ENCODE data around the gene NTN5. TPM values are rescaled to one million over a fixed set of nuclear protein-coding genes. Genes with fewer than 3 reads are reported as not detected.

NTN5 gene
- total RNA-seq, 6 experiments from 2014 or later: 0.12 to 0.23 (median 0.18) TPM; not detected in 2

DNA sequence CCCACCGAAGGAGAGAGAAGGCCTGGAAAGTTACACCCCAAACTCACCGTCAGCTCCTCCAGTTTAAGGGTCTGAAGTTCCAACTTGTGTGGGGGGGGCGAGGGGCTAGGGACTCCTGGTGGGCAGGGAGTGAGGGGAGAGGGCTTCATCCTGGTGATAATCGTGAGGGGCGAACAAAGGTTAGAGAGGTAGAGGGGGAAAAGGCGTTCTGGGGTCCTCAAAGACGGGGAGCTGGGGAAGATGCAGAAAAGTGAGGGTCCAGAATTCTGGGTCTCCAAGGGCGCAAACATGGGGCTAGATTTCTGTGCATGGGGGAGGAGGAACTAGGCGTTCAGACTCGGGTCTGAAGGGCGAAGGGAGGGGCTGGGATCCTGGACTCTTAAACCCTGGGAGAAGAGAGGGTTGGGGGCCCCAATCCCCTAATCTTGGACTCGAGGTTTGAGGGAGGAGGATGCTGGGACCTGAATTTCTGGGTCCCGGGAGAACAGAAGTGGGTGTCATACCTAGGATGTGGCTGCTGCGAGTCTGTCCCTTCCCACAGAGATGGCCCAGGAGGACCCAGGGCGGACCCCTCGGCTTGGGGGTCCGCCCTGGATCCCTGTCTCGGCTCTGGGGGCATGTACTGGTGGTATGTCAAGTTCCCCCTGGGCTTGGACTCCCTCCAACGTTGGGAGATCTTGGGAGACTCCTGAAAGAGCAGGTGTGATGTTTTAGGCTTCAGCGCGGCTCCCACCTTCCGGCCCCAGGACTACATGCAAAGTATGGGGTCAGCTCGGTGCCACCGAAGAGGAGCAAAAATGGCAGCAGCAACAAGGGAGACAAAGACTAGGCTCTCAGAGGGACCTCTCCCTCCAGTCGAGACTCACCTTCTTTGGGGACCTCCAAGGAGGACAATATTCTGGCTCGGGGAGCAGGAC is 42.2 kb upstream of the NTN5 start:
- Mint-ChIP-seq H3K4me1 (ENCODE audit: low read depth) (peaks cover 42% of the 10 kb centered on the region), H3K27me3 (ENCODE audit: insufficient read depth) (no peaks in the 10 kb centered on the region; the same call in none of the 2 replicates), H3K4me3 (peak overlapping the region; percentile 82), H3K9me3 (no peaks in the 10 kb centered on the region; the same call in 1 of the 2 replicates), H3K27ac (peak overlapping the region; percentile 83), H3K36me3 (ENCODE audit: low read depth) (no peaks in the 10 kb centered on the region; the same call in 1 of the 2 replicates)
- TF ChIP-seq, protein P1, sequence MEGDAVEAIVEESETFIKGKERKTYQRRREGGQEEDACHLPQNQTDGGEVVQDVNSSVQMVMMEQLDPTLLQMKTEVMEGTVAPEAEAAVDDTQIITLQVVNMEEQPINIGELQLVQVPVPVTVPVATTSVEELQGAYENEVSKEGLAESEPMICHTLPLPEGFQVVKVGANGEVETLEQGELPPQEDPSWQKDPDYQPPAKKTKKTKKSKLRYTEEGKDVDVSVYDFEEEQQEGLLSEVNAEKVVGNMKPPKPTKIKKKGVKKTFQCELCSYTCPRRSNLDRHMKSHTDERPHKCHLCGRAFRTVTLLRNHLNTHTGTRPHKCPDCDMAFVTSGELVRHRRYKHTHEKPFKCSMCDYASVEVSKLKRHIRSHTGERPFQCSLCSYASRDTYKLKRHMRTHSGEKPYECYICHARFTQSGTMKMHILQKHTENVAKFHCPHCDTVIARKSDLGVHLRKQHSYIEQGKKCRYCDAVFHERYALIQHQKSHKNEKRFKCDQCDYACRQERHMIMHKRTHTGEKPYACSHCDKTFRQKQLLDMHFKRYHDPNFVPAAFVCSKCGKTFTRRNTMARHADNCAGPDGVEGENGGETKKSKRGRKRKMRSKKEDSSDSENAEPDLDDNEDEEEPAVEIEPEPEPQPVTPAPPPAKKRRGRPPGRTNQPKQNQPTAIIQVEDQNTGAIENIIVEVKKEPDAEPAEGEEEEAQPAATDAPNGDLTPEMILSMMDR (IDR thresholded peaks at IDR 0.05): no peak
- no peak for DNase-seq

DNA sequence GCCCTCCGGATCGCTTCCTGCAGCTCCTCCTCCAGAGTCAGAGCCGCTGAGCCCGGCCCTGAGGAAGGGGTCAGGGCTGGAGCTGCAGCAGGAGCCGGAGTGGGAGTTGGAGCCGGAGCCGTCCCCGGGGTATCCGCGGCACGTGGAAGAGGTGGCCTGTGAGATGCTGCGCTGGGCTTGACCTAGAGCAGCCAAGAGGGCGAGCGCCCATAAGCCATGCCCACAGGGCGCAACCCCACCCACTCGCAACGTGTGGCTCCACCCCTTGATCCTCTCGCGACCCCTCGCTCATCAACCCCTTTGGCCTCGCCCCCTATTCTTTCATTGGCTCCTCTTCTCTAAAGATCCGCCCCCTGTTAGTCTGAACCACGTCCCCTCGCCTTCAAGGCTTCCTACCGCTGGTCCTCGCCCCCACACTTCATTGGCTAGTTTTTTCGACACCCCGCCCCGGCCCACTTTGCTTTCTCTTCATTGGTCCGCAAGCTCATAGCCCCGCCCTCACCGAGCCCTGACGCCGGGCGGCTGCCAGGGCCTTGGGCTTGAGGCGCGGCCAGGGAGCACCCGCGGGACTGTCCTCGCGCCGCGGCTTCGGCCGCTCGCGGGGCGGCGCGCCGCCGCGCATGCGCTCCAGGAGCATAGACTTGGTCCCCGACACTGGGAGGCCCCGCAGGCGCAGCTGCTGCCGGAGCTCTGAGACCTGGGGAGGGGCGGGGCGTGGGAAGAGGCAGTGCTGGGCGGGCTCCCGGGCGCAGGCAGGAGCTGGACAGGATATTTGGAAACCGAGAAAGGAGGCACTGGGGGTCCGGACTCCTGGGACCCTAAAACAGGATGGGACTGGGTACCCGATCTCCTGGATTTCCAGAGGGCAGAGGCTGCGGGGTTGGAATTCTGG is 41.3 kb upstream of the NTN5 start:
- no peaks in the 10 kb centered on the region; the same call in none of the 2 replicates for H3K27me3 Mint-ChIP-seq (ENCODE audit: insufficient read depth)
- peaks cover 42% of the 10 kb centered on the region for H3K4me1 Mint-ChIP-seq (ENCODE audit: low read depth)
- peak overlapping the region; percentile 83 for H3K27ac Mint-ChIP-seq
- DNase-seq: peak; percentile 99
- H3K4me3 Mint-ChIP-seq: peak overlapping the region; percentile 88
- no peaks in the 10 kb centered on the region; the same call in 1 of the 2 replicates for H3K36me3 Mint-ChIP-seq (ENCODE audit: low read depth)
- TF ChIP-seq, protein P1 (IDR thresholded peaks at IDR 0.05): no peak
- no peaks in the 10 kb centered on the region; the same call in 1 of the 2 replicates for H3K9me3 Mint-ChIP-seq

DNA sequence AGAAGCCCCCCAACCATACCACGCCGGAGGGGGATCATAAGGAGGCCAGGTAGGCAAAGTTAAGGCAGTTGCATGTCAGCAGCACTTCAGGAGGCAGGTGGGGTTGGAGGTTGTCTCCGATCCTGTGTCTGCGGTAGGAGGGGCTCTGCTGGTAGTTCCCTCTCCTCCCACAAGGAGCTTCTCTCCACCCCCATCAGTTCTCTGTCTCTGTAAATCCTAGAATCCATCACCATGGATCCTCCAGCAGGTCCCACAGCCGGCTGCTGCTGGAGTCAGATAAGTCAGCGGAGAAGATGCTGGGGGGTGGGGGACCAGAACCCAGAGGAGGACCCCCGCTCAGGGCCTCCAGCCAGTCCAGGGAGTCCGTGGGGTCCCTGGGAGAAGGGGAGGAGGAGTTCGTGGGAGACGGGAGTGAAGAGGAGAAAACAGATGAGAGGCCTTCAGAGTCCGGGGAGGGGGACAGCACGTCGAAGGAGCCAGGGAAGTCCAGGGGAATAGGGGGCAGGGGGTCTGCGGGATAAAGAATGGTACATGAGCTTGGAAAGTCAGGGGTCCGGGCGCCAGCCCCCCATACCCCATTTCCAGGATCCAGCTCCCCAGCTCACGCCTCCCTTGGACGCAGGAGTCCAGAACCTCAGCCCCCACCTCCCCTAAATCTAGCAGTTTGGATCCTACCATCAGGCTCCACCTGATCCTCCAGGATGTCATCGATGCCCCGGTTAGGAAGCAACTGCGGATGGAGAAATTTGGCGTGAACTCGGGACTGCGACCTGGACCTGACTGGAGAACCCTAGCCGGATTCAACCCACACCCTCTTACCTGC is 40.4 kb upstream of the NTN5 start:
- H3K27ac Mint-ChIP-seq: peak overlapping the region; percentile 43
- no peaks in the 10 kb centered on the region; the same call in none of the 2 replicates for H3K27me3 Mint-ChIP-seq (ENCODE audit: insufficient read depth)
- DNase-seq: no peak
- H3K4me3 Mint-ChIP-seq: peak overlapping the region; percentile 88
- peaks cover 36% of the 10 kb centered on the region for H3K4me1 Mint-ChIP-seq (ENCODE audit: low read depth)
- no peaks in the 10 kb centered on the region; the same call in 1 of the 2 replicates for H3K9me3 Mint-ChIP-seq
- no peaks in the 10 kb centered on the region; the same call in 1 of the 2 replicates for H3K36me3 Mint-ChIP-seq (ENCODE audit: low read depth)
- TF ChIP-seq, protein P1 (IDR thresholded peaks at IDR 0.05): peak; percentile 40; the same call in 1 of the 2 replicates

DNA sequence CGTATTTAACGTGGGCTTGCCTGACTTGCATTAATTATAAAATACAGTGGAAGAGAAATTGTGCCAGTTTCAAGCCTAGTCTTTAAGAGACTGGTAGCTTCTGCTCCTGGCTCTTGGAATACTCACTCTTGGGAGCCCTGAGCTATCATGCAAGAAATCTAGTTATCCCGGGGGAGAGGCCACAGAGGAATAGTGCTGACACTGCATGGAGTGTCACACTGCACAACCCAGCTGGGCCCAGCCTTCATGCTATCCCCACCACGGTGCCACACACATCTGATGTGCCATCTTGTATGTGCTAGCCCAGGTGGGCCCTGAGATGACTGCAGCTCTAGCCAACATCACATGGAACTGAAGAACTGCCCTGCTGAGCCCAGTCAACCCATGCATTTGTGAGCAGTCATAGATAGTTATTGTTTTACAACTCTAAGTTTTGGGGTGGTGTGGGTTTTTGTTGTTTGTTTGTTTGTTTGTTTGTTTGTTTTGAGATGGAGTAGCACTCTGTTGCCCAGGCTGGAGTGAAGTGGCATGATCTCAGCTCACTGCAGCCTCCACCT is 38.4 kb upstream of the NTN5 start:
- TF ChIP-seq, protein P1 (IDR thresholded peaks at IDR 0.05): no peak
- Mint-ChIP-seq H3K4me3 (no peak overlapping the region), H3K36me3 (ENCODE audit: low read depth) (no peaks in the 10 kb centered on the region; the same call in 1 of the 2 replicates), H3K9me3 (no peaks in the 10 kb centered on the region; the same call in 1 of the 2 replicates), H3K4me1 (ENCODE audit: low read depth) (peaks cover 24% of the 10 kb centered on the region), H3K27me3 (ENCODE audit: insufficient read depth) (no peaks in the 10 kb centered on the region; the same call in none of the 2 replicates), H3K27ac (no peak overlapping the region)
- no peak for DNase-seq

Data from HFFc6 (cell line).